BE2C (cell line): Measurements from ENCODE around the gene BLOC1S6.

Experiments used
- DNase-seq: peaks from one replicate; pipeline ENCODE4 v3.0.0-alpha.2; 2020
- H3K27me3 ChIP-seq: fragments of 250-450 bp; sonication (Bioruptor Pico); 2 replicates; pipeline ENCODE4 v1.5.1; 2020; ENCODE audit warnings: mild to moderate bottlenecking
- H3K36me3 ChIP-seq: fragments of 250-450 bp; sonication (Bioruptor Pico); 2 replicates; pipeline ENCODE4 v1.5.1; 2020; ENCODE audit warnings: mild to moderate bottlenecking
- H3K4me1 ChIP-seq: fragments of 250-450 bp; sonication (Bioruptor Pico); 2 replicates; pipeline ENCODE4 v1.5.1; 2020
- H3K4me3 ChIP-seq: 2 replicates; pipeline ENCODE4 v1.5.1; 2011; ENCODE audit warnings: low read depth, low read length
- H3K9me3 ChIP-seq: fragments of 250-450 bp; sonication (Bioruptor Pico); 2 replicates; pipeline ENCODE4 v1.5.1; 2020
- CTCF ChIP-seq: IDR thresholded peaks from 2 replicates; pipeline ENCODE4 v1.5.1; 2012; ENCODE audit warnings: mild to moderate bottlenecking, low read depth, low read length

BLOC1S6 gene

DNA sequence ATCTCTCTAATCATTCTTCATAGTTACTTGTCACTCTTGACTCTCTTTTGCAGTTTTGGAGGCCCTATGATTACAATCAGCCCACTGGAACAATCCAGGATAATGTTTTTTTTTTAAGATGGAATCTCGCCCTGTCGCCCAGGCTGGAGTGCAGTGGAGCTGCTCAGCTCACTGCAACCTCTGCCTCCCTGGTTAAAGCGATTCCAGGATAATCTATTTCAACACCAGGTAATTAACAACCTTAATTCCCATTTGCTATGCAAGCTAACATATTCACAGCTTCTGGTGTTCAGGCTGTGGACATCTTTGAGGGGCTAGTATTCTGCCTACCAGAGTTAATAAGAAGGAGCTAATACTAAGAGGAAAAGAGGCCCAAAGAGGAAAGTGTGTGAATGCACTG, 1.1 kb upstream of the BLOC1S6 start:
- Histone ChIP-seq H3K4me3 (peak overlapping the region; percentile 86), H3K36me3 (no peaks in the 10 kb centered on the region), H3K4me1 (no peaks in the 10 kb centered on the region), H3K9me3 (no peaks in the 10 kb centered on the region), H3K27me3 (no peaks in the 10 kb centered on the region)
- no peak for TF ChIP-seq CTCF
- DNase-seq: no peak

DNA sequence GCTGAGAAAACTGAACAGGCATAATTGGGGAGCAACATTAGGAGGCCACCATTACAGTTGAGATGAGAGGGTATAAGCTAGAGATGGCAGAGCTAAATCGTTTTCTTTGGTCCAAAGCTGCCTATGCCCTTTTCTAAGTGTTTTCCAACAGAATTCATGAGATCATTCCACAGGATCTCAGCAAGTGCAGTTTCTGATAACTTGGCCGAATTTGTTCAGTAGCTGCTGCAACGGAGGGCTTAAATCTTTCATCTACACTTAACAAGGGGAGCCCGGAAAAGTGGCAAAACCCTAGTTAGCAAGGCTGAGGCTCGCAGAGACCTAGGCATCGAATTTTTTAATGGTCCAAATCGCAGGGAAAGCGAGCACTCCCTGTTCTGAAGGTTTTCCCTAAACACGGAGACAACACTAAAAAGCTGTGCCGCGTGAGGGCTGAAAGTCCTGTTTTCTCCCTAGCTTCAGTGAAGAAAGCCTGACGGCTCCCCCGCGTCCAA, 531 bp upstream of the BLOC1S6 start:
- H3K9me3 ChIP-seq: no peaks in the 10 kb centered on the region
- no peaks in the 10 kb centered on the region for H3K4me1 ChIP-seq
- H3K4me3 ChIP-seq: peak overlapping the region; percentile 86
- no peaks in the 10 kb centered on the region for H3K36me3 ChIP-seq
- DNase-seq: no peak
- H3K27me3 ChIP-seq: no peaks in the 10 kb centered on the region
- no peak for TF ChIP-seq CTCF

- no peak for DNase-seq
- H3K4me3 ChIP-seq: peak overlapping the region; percentile 86
- H3K36me3 ChIP-seq: 0 out of 2 replicates have a peak, but pooled peaks cover 5% of the 10 kb centered on the region
- no peak for TF ChIP-seq CTCF
- H3K27me3 ChIP-seq: no peaks in the 10 kb centered on the region
- no peaks in the 10 kb centered on the region for H3K9me3 ChIP-seq
- H3K4me1 ChIP-seq: no peaks in the 10 kb centered on the region
Measured at GRCh38 chr15:45587863-45588170, 638 bp downstream of the BLOC1S6 start.

DNA sequence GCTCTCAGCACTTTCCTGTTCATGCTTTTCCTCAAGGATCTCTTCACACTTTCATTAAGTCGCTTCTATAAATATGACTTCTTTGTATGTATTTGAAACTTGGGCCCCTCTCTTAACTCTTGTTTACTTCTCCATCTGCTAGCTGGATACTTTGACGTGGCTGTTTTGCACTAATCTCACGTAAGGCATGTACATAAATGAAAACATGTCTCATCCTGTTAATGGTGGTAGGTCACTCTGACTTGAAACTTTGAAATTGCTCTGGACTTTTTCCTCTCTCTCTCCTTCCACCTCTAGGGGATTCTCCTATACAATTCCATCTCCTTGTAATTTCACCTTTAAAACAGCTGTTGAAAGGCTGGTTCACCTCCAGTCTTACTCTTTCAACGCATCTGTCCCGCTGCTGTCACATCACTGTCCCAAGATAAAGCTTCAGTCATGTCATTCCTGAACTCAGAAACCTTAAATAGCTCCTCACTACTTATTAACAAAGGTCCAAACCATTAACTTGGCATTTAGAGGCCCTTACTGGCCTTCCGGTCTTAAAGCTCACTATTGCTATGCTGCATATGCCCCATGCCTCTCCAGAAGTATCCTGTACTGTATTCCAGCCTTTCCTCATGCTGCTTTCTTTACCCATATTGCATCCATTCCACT, 1.2 kb downstream of the BLOC1S6 start:
- Histone ChIP-seq H3K4me3 (peak overlapping the region; percentile 86), H3K36me3 (0 out of 2 replicates have a peak, but pooled peaks cover 5% of the 10 kb centered on the region), H3K4me1 (no peaks in the 10 kb centered on the region), H3K9me3 (no peaks in the 10 kb centered on the region), H3K27me3 (no peaks in the 10 kb centered on the region)
- DNase-seq: no peak
- TF ChIP-seq CTCF: no peak

GRCh38 chr15:45589256-45589655, 2.1 kb downstream of the BLOC1S6 start:
- no peaks in the 10 kb centered on the region for H3K4me1 ChIP-seq
- no peaks in the 10 kb centered on the region for H3K27me3 ChIP-seq
- no peak for TF ChIP-seq CTCF
- no peaks in the 10 kb centered on the region for H3K9me3 ChIP-seq
- peak overlapping the region; percentile 2 for H3K4me3 ChIP-seq
- DNase-seq: no peak
- 0 out of 2 replicates have a peak, but pooled peaks cover 8% of the 10 kb centered on the region for H3K36me3 ChIP-seq

DNA sequence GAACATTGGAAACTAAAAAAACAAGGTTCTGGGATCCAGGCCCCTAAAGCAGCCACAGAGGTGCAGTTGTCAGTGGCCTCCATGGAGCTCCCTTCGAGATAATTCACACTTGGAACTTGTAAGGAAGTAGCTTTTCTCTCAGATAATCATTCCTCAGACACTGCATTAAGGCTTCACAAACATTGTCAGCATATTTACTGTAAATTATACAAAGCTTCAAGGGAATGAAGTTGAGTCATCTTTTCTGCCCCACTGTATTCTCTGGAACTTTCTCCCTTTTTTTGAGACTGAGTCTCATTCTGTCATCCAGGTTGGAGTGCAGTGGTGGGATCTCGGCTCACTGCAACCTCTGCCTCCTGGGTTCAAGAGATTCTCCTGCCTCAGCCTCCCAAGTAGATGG, 7.1 kb downstream of the BLOC1S6 start:
- H3K27me3 ChIP-seq: no peaks in the 10 kb centered on the region
- no peaks in the 10 kb centered on the region for H3K9me3 ChIP-seq
- no peak for TF ChIP-seq CTCF
- H3K36me3 ChIP-seq: peaks cover 21% of the 10 kb centered on the region
- no peaks in the 10 kb centered on the region for H3K4me1 ChIP-seq
- H3K4me3 ChIP-seq: no peak overlapping the region
- DNase-seq: no peak
